HG03025 (cell line): ENCODE data around the gene RBM47.
"Not testable (repeated sequence)": the region's sequence is repeated elsewhere in the genome, so short reads cannot be mapped to it uniquely, and the experiment has no call there.

Experiments used
- ATAC-seq: cut with Tn5 transposase; IDR thresholded peaks from one replicate; pipeline ENCODE4 v1.9.1; 2021; ENCODE audit warnings: mild to moderate bottlenecking, moderate library complexity; ENCODE audit not compliant: unreplicated experiment, low FRiP score

The RBM47 gene

GRCh38 chr4:40629401-40630334 lies at the start of gene RBM47:
Gene RBM47, minus strand, starts transcription at chr4:40629864. Its CDS starts 190,971 bp downstream, at chr4:40438893.
- peak; percentile 35 for ATAC-seq

- ATAC-seq, result no peak
Measured at GRCh38 chr4:40678421-40678820, 48.8 kb upstream of the RBM47 start.

- ATAC-seq, result no peak
Measured at GRCh38 chr4:40675166-40675565, 45.5 kb upstream of the RBM47 start.

- no peak for ATAC-seq
Measured at GRCh38 chr4:40672528-40673522, 43.2 kb upstream of the RBM47 start.

- no peak for ATAC-seq
Measured at GRCh38 chr4:40669504-40669903, 39.8 kb upstream of the RBM47 start.

- no peak for ATAC-seq
Measured at GRCh38 chr4:40665842-40666241, 36.2 kb upstream of the RBM47 start.

- ATAC-seq, result peak; percentile 68
Measured at GRCh38 chr4:40662962-40663604, 33.4 kb upstream of the RBM47 start.

- no peak for ATAC-seq
Measured at GRCh38 chr4:40661803-40662202, 32.1 kb upstream of the RBM47 start.

- ATAC-seq, result peak; percentile 84
Measured at GRCh38 chr4:40656201-40656863, 26.7 kb upstream of the RBM47 start.

- ATAC-seq, result no peak
Measured at GRCh38 chr4:40651280-40651679, 21.6 kb upstream of the RBM47 start.

- ATAC-seq, result no peak
Measured at GRCh38 chr4:40649321-40649720, 19.7 kb upstream of the RBM47 start.

GRCh38 chr4:40648742-40649281 lies 19.1 kb upstream of the RBM47 start:
- no peak for ATAC-seq

- ATAC-seq, result no peak
Measured at GRCh38 chr4:40648131-40648530, 18.5 kb upstream of the RBM47 start.

- no peak for ATAC-seq
Measured at GRCh38 chr4:40645586-40645985, 15.9 kb upstream of the RBM47 start.

GRCh38 chr4:40632080-40632479 lies 2.4 kb upstream of the RBM47 start:
- ATAC-seq, result no peak

- ATAC-seq, result peak; percentile 55
Measured at GRCh38 chr4:40630335-40631021, 814 bp upstream of the RBM47 start.

- no peak for ATAC-seq
Measured at GRCh38 chr4:40628888-40629287, 776 bp downstream of the RBM47 start.

GRCh38 chr4:40628407-40628806 lies 1.3 kb downstream of the RBM47 start:
- not testable (repeated sequence) for ATAC-seq

GRCh38 chr4:40627540-40627939 lies 2.1 kb downstream of the RBM47 start:
- no peak for ATAC-seq
